Chondrocyte (in vitro differentiated cells): ENCODE data around the gene HOXD13. TPM values are rescaled to one million over a fixed set of nuclear protein-coding genes. Genes with fewer than 3 reads are reported as not detected.

Experiments
- DNase-seq: peaks from one replicate; pipeline ENCODE4 v3.0.0; 2021; ENCODE audit warnings: mixed read lengths, low spot score
- H3K27ac Mint-ChIP-seq: one replicate; pipeline ENCODE4 v1.8.0; 2021; ENCODE audit warnings: mild to moderate bottlenecking, moderate library complexity, mixed read lengths; ENCODE audit not compliant: unreplicated experiment
- H3K27me3 Mint-ChIP-seq: 2 replicates; pipeline ENCODE4 v1.8.0; 2021; ENCODE audit warnings: low read depth, mixed read lengths
- H3K36me3 Mint-ChIP-seq: 2 replicates; pipeline ENCODE4 v1.8.0; 2021; ENCODE audit warnings: low read depth, mixed read lengths
- H3K4me1 Mint-ChIP-seq: 2 replicates; pipeline ENCODE4 v1.8.0; 2021; ENCODE audit warnings: low read depth, mild to moderate bottlenecking, mixed read lengths
- H3K4me3 Mint-ChIP-seq: one replicate; pipeline ENCODE4 v1.8.0; 2021; ENCODE audit warnings: mild to moderate bottlenecking, moderate library complexity, mixed read lengths; ENCODE audit not compliant: unreplicated experiment
- H3K9me3 Mint-ChIP-seq: 2 replicates; pipeline ENCODE4 v1.8.0; 2021; ENCODE audit warnings: low read depth, mixed read lengths
- total RNA-seq: library from RNA; stranded (reverse); gene quantifications from 3 replicates; pipeline ENCODE4 v1.2.1, GENCODE V29; 2021
- TF ChIP-seq, protein P1 (sequence below): fragments of 200-600 bp; sonication (generic); IDR thresholded peaks from 2 replicates; pipeline ENCODE4 v1.5.0; 2021; ENCODE audit warnings: antibody characterized with exemption, mild to moderate bottlenecking, moderate library complexity

HOXD13 gene
- total RNA-seq, 1 donor from 2014 or later = not detected

DNA sequence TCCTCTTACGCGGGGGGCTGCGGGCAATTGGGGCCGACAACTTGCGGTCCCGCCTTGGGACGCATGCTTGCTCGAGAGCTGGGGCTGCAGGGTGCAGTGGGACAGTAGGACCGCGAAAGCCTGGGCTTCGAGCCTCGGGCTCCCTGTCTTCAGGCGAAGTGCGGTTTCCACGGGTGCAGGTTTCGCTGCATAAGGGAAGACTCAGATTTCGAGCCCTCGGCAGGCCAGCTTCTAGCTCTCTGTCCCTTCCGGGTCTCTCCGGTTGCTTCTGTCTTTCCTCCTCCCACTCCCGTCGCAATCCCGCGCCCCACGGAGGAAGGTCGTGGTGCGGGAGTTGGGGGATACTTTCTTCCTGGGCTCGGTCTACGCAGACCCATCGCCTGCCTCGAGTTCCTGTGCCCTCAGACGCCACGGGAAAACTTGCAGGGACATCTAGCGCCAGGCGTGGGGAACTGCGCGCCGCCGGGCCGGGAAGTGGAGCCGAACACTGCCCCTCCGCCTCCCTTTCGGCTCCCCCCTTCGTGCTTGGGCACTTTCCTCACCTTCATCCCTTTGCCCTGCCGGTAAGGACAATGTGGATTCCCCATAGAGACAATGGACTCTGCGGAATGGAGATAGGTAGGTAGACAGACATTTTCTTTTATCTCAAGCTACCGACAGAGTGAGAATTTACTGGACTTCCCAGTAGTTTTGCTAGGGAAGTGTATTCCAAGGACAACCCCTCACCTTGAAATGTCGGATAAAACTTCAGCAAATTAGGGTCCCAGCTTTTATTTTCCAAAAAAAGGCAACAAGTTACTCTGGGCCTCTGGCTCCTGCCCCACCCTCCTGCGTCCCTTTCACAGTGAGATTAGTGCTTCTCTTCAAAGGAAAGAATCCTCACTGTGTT, 4.2 kb upstream of the HOXD13 start:
- H3K36me3 Mint-ChIP-seq = no peaks in the 10 kb centered on the region
- H3K4me3 Mint-ChIP-seq = peak overlapping the region; percentile 75
- H3K27ac Mint-ChIP-seq = no peak overlapping the region
- peaks cover 23% of the 10 kb centered on the region for H3K4me1 Mint-ChIP-seq
- H3K27me3 Mint-ChIP-seq = peaks cover 86% of the 10 kb centered on the region
- H3K9me3 Mint-ChIP-seq = no peaks in the 10 kb centered on the region
- no peak for DNase-seq
- TF ChIP-seq, protein P1, sequence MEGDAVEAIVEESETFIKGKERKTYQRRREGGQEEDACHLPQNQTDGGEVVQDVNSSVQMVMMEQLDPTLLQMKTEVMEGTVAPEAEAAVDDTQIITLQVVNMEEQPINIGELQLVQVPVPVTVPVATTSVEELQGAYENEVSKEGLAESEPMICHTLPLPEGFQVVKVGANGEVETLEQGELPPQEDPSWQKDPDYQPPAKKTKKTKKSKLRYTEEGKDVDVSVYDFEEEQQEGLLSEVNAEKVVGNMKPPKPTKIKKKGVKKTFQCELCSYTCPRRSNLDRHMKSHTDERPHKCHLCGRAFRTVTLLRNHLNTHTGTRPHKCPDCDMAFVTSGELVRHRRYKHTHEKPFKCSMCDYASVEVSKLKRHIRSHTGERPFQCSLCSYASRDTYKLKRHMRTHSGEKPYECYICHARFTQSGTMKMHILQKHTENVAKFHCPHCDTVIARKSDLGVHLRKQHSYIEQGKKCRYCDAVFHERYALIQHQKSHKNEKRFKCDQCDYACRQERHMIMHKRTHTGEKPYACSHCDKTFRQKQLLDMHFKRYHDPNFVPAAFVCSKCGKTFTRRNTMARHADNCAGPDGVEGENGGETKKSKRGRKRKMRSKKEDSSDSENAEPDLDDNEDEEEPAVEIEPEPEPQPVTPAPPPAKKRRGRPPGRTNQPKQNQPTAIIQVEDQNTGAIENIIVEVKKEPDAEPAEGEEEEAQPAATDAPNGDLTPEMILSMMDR = peak; percentile 87

DNA sequence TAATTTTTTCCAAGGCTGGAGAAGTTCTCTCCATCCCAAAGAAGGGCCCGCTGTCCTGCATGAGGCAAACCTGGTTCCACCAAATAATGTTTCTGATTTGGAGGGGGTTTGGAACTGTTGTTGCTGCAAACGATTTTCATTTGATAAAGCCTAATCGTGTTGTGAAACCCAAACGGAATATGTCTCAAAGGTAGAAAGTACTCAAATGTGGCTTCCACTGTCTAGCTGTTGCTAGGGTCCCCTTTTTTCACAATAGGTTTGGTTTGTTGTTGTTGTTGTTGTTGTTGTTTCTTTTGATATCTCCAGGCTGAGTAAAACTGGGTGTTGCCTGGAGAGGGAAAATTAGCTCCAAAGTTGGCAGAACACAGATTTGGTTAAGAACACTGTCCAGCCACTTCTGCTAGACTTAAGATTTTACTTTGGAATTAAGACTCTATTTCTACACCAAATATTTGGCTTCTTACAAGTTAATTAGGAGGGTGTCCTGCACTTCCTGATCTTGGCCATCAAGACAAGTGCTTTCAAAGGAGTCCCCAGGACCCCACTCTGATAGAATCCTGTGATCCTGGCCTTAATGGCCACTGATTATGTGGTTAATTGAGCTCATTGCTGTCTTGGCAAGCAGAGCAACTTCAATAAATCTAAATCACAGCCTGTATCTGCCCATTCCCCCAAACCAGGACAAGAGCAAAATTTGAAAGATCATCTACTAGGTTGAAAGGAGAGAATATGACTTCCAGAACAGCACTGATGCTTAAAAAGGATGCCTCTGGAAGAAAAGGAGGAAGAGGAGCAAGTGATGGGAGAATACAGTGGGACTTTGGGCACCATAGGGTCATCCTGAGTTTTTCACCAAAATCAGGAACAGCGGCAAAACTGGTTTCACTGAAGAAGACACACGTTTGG, 3.3 kb upstream of the HOXD13 start:
- no peak for DNase-seq
- H3K9me3 Mint-ChIP-seq = no peaks in the 10 kb centered on the region
- TF ChIP-seq, protein P1 = no peak
- peaks cover 87% of the 10 kb centered on the region for H3K27me3 Mint-ChIP-seq
- H3K4me1 Mint-ChIP-seq = peaks cover 25% of the 10 kb centered on the region
- H3K4me3 Mint-ChIP-seq = no peak overlapping the region
- no peak overlapping the region for H3K27ac Mint-ChIP-seq
- H3K36me3 Mint-ChIP-seq = no peaks in the 10 kb centered on the region

DNA sequence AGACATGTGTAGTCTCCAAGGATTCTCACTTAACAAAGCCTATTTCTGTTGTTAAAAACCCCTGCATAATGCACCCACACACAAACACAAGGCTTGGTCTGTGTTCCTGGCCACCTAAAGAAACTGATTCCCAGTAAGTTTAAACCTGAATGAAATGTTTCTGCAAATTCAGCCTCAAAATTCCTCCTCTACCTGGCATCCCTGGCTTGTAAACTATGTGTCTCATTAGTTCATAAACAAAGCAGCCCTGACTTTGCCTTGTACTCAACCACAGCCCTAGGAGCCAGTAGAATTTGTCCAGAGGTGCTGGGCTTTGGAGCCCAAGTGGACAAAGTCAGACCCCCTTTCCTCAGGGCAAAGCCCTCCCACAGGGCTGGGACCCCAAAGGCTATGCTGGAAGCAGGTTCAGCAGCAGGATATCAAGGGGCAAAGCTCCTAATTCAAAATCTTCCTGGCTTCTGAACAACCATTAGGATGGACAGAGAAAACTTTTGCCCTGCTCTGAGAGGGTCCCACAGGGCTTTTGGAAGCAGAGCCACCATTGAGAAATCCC, 2.6 kb upstream of the HOXD13 start:
- H3K27me3 Mint-ChIP-seq = peaks cover 88% of the 10 kb centered on the region

DNA sequence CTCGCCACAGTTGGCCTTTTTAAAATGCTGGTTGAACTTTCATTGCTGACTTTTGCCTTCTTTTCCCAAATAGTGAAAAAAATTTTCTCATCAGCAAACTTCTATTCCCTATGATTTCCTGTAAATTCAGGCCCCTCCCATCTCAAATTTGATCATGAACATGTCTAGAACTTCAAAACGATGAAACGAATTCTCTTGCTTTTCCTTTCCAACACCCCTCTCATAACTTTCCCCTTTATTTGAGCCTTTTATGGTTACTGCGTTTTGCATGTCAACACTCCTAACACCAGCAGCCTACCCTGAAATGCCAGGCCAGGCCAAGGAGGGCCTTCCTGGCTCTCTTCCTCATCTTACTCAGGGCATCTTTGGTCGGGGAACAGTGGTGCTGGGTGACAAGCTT, 1.7 kb upstream of the HOXD13 start:
- no peak overlapping the region for H3K27ac Mint-ChIP-seq
- no peaks in the 10 kb centered on the region for H3K9me3 Mint-ChIP-seq
- peaks cover 2% of the 10 kb centered on the region for H3K36me3 Mint-ChIP-seq
- no peak overlapping the region for H3K4me3 Mint-ChIP-seq
- DNase-seq = no peak
- H3K4me1 Mint-ChIP-seq = peaks cover 20% of the 10 kb centered on the region
- TF ChIP-seq, protein P1 = no peak
- H3K27me3 Mint-ChIP-seq = peaks cover 89% of the 10 kb centered on the region

More for the DNA sequence above, 2.6 kb upstream of the HOXD13 start:
- TF ChIP-seq, protein P1 = no peak
- no peak for DNase-seq
- Mint-ChIP-seq H3K4me3 (no peak overlapping the region), H3K9me3 (no peaks in the 10 kb centered on the region), H3K4me1 (peaks cover 20% of the 10 kb centered on the region), H3K27ac (no peak overlapping the region), H3K36me3 (peaks cover 2% of the 10 kb centered on the region)
